HuH-7.5 (cell line): ENCODE results near the gene SULT1E1.

ENCODE experiments used
- DNase-seq: peaks from one replicate; pipeline ENCODE4 v3.0.0; 2011; ENCODE audit warnings: low spot score

The SULT1E1 gene, protein sequence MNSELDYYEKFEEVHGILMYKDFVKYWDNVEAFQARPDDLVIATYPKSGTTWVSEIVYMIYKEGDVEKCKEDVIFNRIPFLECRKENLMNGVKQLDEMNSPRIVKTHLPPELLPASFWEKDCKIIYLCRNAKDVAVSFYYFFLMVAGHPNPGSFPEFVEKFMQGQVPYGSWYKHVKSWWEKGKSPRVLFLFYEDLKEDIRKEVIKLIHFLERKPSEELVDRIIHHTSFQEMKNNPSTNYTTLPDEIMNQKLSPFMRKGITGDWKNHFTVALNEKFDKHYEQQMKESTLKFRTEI

DNA sequence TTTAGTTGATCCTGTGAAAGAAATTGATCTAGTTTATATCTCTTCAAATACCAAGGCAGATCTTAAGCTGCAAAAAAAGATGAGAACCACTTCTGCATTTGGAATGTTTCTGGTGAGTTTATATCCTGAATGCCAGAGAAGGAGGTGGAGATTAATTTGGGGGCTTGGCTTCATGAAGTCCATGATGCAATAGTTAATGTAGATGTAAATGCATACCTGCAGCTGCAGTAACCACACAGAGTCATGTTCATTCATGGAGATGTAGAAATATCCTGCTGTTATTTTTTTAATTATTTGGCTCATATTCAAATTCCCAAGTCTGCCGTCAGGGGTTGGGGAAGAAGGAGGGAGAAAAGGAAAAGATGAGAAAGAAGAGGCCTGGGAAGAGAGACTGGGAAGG is at the start of gene SULT1E1:
TSS of gene SULT1E1 (minus strand) at position 94 of the 400 bp plus-strand sequence. CDS start 2,501 bp downstream, outside the sequence.
- no peak for DNase-seq

DNA sequence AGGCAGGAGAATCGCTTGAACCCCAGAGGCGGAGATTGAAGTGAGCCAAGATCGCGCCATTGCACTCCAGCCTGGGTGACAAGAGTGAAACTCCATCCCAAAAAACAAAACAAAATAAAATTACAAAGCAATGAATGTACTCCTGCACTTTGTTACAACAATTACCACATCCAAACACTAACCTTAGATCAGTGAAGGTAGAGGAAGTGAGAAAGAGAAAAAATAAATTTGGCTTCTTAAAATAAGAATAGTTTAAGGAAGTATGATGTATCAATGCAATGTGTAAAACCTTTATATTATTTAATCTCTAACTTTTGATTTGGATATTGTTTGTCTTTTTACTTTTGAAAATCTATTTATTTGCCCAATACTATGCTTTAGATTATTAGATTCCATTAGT is 49.2 kb upstream of the SULT1E1 start:
- DNase-seq: no peak

DNA sequence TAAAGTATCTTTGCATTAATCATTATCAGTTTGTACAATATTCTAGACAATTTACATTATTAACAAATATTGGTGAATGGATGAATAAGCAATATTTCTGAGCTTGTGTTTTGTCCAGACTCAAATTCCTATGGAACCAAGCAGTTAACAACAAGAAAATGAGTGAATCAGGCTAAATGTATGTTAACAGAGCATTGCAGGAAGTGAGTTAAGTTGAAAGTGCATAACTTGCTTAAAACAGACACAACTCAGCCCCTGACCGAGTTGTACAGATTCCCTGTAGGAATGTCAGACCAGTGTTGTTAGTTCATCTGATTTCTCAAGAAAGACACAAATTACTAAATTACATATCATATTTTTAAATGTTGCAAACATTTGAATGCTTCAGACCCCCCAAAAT is 47.2 kb upstream of the SULT1E1 start:
- DNase-seq: no peak

DNA sequence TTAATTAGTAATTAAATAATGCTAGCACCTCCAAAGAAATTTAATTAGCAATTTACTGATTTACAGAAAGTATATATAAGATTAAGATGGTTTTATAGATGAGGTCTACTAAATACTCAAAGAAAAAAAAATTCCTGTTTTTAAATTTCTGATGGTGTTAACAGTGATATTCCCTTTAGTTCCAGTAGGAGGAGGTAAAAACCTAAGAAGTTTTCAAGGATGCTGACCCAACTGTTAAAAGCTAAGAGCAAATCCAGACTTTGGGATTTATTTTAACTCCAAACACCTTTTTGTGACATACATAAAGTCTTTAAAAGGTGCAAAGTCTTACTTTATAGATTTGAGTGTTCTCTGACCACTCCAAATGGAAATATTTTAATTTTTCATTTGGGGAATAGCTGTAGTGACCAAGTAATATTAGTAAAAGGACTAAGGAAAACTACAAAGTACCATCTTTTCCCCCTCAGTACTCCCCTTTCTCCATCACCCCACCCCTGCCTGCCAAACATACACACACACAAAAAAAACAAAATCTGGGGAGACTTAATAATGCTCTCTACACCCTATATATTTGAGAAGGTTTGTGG is 36.7 kb upstream of the SULT1E1 start:
- DNase-seq: no peak

DNA sequence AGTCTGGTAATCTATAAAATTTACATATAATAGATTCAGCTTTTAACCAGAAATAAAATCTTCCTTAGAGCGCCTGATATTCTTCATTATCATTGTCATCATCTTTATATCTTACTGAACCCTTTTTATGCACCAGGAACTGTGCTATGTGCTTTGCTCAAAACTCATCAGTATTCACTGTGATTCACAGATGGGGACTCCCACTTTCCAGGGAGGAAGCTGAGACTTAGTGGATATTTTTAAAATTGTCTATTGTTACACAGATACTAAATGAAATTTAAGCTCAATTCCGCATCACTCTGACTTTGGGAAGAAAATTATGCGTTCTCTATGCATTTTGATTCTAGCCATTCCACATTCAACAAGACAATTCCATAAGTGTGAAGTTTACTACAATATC is 34.8 kb upstream of the SULT1E1 start:
- no peak for DNase-seq

DNA sequence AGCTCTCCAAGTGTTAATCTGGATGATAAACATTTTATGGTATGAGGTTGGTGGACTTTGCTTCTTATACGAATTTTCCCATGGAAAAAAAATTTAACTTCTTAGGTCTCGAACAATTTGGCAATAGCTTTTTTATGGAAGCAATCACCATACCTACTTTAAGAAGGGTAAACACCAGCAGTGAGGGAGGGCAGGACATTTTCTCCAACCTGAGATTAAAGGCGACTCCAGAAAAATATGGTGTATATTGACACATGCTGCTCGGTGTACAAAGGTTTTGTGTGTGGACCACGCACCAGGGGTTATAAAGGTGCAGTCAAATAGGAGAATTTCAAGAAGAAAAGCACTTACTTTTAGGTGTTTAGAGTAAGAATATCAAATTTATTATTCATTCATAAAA is 34.2 kb upstream of the SULT1E1 start:
- DNase-seq: no peak

DNA sequence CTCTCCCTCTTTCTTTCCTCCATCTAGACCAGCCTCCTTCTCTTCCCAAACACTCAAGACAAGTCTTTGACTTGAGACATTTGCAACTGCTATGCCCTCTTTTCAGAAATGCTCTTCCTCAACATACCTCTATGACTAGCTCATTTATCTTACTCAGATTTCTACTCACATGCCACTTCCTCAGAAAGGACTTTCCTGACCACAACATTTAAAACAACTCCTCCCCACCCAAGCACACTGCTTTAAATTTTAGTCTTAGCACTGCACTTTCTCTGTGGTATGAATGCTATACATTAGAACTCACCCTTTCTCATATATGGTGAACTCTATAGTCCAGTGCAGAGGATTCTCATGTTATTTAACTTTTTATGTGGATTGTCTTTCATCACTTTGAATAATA is 28.4 kb upstream of the SULT1E1 start:
- DNase-seq: no peak

DNA sequence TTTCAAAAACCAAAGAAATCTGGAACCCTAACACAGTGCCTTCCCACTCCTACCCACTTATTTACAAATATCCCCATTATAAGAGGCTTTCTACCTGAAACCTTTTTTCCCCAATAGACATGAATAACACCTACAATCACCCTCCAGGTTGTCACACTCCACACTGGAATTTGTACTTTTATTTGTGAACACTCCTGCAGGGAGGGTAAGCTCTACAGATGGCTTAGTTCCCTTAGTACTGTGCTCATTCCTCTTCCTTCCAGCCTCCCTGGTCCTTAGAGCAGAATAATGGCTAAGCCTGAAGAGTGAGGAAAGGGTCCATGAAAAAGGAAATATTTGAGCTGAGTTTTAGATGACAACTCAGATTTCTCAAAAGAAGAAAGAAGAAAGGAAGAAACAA is 22.2 kb upstream of the SULT1E1 start:
- no peak for DNase-seq

DNA sequence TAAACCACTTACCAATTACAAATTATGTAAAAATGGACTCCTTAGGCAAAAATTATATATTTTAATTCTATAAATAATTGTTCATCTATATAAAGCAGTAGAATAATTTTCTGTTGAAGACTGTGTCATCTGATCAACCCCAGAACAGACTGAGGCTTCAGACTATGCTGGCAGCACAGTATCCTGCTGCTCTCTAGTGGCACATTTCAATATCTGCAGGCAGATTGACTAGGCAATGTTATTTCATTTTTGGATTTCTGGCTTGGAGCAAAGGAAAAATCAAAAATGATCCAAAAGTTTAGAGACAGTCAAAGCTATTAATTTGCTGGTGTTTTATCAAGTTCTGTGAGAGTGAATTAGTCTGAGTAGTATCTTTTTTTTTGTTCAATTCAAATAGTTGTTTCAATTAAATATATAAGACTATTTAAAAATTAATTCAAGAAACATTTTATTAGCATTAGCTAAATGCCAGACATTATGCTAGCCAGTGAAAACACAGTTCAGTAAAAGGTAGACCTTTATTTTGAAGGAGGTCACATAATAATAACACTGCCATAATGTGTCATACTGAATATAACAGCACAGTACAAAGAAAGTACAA is 21.3 kb upstream of the SULT1E1 start:
- DNase-seq: no peak

DNA sequence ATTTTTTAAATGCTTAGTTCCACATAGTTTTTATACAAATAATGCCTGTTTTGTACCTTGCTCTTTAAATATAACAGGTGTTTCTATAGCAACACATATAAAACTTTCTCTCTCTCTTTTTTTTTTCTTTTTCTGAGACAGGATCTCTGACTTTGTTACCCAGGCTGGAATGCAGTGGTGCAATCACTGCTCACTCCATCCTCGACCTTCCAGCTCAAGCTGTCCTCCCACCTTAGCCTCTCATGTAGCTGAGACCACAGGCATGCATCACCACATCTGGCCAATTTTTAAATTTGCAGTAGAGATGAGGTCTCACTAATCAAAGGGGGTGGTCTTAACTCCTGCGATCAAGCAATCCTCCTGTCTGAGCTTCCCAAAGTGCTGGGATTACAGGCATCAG is 18.3 kb upstream of the SULT1E1 start:
- no peak for DNase-seq

DNA sequence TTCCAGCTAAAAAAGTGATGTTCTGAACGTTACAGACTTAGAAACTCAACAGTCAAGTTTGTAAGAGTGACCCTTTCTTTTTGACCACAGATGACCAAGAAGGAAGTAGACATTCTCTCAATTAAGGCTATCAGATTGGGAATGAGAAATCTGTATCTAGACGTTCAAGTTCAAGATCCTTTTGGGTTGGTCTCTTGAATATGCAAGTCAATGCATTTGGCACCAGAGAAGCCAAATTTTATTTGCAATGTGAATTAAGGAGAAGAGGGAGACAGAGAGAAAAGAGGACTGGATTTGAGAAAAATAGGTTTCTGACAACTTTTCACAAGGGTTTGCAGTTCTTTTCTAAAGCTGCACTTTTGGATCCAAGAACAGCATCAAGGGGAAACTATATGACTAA is 17.5 kb upstream of the SULT1E1 start:
- no peak for DNase-seq

DNA sequence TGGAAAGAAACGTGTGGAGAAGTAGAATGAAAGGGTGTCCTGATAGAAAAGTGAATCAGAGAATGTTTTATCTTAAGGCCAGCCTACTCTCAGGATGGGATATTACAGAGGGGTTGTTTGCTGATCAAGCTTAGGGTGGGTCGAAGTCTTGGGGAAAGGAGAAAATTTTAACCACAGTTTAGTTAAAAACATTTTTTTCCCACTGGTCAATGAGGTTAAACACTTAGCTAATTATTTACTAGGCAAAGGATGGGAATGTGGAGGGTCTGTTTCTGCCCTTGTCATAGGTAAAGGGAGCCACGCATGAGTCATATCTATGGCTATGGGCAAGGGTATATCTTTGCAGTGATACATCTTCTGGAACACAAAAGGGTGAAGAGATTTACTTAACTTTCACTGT is 16.1 kb upstream of the SULT1E1 start:
- no peak for DNase-seq

DNA sequence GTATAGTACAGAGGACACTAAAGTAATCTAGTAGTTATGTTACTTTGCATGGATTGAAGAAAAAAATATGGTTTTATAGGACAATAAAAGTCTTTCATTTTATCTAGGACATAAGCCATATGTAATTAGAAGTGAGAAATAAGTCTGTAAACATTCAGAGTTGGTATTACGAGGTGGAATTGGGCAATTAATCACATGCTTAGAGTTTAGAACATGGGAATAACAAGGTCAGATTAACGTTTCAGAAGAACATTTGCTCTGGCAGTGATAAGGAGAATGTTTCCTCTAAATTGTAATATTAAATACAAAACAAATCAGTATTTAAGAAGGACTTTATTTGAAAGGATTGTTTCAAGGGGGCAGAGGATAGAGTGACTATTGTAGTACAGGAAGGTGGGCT is 15.6 kb upstream of the SULT1E1 start:
- DNase-seq: no peak

DNA sequence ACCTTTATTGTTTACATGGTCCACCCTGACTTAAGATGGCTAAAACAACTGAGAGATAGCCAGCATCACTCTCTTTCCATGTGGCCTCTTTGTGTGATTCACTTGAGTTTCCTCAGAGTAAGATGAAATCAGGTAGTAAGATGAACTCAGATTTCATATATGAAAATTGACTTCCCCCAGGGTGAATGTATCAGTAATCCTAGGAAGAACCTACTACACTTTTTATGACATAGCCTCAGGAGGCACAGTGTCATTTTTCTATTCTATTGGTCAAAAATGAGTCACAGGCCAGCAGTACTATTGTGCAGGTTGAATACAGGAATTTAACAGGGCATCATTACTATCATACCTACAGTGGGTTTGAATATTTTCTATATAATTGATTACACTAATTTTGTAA is 14.6 kb upstream of the SULT1E1 start:
- DNase-seq: no peak

DNA sequence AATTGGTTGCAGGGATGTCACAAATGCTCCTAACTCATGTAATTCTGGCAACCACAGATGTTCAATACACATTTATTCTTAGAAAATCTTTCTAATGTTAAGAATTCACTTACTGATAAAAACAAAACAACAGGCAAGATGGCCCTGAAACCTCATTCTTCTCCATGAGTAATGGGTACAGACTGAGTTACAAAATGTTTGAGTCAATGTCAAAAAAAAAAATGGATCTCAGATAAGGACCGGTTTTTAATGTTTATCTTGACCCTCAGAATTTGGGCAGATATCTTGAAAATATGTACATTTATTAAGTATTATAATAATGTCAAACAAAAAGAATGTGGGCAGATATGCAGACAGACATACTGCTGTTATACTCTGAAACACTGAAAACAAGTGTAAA is 1.8 kb upstream of the SULT1E1 start:
- DNase-seq: no peak

DNA sequence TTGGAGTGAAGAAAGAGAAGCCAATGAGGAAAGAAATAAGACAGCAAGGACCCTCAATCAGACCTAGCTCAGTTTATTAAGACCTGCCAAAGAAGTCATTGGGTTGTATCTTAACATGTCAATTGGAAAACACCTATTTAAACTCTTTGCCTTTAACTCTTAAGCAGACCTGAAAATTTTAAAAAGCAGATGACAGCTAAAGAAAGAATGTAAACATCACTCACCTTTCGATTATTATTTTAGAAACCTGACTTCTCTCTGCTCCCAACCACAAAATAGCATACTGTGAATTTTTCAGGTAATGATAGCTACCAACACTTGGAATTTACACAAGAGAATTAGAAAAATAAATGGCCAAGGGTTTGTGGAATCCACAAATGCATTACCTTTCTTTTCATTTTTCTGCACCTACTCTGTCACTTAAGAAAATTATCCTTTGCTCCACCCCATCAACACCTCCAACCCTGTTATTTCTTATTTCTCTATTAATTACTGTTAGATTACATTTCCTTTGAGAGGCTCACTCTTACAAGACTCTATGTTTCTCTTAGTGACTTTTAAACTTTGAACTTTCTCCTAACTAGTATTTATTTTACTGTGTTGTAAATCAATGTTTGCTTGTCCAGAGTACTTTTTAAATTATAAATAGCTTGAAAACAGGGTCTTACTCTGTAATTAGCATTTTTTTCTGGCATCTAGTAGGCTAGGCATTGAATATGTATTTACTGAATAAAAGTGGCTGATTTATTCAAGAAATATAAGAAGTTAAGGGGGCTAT is 765 bp upstream of the SULT1E1 start:
- DNase-seq: no peak

DNA sequence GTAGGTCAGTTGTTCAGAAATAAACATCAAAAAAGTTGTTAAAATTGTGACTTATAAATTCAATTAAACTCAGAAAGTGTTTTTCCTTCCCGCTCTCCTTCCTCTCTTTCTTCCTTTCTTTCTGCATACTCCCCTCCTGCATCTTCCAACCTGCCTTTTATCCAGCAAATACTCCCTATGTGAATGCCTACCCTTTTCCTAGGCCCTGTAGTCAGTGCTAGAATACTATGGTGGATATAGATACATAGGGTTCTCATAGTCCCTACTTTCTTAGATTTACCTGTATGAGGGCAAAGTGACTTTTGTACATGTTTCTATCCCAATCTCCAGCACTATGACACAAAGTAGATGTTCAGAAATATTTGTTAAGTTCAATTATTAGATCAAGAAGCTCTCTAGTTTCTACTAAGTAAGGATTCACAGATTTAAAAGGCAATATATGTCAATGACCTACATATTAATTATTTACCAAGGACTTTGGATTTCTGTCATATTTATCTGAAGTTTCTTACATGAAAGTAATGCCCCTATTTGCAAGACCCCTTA is 732 bp downstream of the SULT1E1 start:
- DNase-seq: no peak

DNA sequence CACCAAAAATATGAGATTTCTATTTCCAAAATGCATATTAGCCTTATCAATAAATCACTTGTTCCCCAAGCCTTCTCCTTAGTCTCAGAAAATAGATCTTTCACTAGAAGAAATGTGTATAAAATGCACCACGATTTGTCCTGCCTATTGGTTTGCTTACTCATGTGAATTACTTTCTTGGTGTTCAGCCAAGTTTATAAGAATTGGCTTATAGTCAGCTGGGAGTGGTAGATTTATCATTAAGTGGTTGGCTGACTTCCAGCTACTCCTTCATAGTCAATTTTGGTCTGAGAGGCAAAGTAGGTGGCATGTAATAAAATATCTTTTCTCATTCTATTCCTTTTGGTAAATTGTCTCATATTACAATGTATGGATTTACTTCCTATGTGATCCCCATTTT is 1.3 kb downstream of the SULT1E1 start:
- DNase-seq: no peak

DNA sequence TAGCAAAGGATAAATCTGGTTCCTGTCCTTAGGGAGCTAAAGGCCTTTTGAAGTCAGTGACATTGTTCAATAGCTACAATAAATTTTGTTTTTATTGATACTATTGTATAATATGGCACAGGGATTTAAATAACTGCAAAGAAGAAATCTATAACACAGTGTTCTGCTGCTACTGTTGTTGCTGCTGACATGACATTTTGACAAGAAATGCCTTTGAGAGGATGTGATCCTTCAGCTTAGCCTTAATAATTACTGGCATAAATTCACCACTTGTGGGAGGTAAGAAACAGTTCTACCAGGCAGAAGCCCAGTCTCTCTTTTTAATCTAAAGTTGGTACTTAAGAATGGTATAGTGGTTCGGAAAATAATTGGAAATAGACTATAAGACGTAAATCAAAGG is 4.1 kb downstream of the SULT1E1 start:
- DNase-seq: no peak

DNA sequence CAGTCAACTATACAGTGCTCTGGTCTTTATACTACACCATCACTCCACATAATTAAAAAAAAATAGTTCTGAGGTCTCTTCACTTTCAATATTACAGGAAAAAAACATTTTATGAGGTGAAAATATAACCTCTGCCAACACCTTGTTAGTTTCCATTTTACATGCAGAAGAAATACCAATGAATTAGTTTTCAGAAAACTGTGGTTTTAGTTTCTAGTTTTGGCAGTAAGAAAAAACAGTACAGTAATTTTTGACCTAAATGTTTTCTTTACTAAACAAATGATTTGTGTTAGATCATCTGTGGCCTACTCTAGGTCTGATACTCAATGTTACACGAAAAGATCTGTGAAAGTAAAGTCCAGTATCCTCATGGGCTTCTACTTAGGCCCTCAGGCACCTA is 10.0 kb downstream of the SULT1E1 start:
- no peak for DNase-seq

DNA sequence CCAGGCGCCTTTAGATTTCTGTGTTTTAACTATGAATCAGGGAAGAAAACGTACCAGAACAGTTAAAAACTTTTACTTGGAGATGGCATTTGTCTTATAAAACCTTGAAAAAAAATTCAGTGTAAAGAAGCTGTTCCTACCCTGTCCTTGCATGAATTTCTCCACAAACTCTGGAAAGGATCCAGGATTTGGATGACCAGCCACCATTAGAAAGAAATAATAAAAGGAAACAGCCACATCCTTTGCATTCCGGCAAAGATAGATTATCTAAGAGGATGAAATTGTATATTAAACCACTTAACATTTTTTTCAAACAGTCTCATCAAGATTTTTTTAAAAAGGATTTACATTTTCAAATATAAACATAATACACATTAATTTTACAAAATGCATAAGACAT is 10.6 kb downstream of the SULT1E1 start:
- no peak for DNase-seq

DNA sequence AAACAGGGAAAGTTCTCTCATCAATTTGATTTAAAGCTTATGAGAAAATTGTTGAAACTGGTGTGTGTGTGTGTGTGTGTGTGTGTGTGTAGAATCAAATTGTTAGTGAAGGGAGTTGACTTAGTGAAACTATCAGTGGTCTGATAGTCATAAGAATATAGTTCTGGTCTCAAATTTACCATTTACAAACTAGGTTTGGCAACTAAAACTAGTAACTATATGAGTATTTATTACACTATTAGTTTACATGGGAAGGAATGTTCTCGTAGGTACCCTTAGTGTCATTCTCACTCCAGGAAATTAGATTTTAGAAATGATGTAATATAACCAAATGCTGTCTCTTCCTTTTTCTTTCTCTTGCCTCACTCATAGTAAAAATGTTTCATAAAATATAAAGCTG is 11.9 kb downstream of the SULT1E1 start:
- DNase-seq: no peak

DNA sequence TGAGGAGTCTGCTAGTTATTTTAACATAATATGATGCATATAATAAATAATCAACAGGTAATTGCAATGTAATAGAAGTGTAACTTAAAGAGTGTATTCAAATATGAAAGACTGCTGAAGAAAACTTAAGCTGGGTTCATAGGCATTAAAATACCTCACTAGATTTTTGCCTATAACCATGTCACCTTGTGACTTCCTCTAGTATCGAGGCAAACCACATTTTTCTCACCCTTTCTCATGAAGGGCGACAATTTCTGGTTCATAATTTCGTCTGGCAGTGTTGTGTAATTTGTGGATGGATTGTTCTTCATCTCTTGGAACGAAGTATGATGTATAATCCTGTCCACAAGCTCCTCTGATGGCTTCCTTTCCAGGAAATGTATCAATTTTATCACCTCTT is 16.0 kb downstream of the SULT1E1 start:
- DNase-seq: no peak
